HG03575 (cell line): ENCODE measurements around the gene MFRP.
A peak's percentile ranks its signal among the peaks of the same experiment; 100 is the strongest.
"Not testable (repeated sequence)": the region's sequence is repeated elsewhere in the genome, so short reads cannot be mapped to it uniquely, and the experiment has no call there.

ENCODE experiments used
- ATAC-seq: cut with Tn5 transposase; IDR thresholded peaks from one replicate; pipeline ENCODE4 v1.9.1; 2021; ENCODE audit not compliant: unreplicated experiment, insufficient number of reproducible peaks, low FRiP score; ENCODE audit errors: extremely low read depth

The MFRP gene

DNA sequence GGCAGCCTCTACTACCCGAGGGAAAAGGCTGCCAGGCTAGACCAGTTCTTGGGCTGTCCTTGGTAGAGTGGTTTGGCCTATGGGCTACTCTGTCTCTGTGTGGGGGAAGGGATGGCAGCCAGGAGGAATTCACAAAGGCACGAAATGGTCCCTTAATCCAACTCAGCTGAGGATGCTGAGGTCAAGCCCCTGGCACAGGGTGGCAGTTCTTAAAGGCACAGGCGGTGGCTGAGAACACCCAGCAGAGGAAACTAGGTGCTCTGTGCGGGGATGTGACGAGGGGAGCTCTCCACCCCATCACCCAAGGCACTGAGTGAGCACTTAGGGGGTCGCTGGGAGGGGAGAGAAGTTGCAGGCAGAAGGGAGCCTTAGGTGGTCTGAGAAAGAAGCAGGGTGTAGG is at the start of gene MFRP:
Gene MFRP (minus strand): TSS at position 101 of the 400 bp plus-strand sequence. CDS start 192 bp downstream, outside the sequence.
- no peak for ATAC-seq

DNA sequence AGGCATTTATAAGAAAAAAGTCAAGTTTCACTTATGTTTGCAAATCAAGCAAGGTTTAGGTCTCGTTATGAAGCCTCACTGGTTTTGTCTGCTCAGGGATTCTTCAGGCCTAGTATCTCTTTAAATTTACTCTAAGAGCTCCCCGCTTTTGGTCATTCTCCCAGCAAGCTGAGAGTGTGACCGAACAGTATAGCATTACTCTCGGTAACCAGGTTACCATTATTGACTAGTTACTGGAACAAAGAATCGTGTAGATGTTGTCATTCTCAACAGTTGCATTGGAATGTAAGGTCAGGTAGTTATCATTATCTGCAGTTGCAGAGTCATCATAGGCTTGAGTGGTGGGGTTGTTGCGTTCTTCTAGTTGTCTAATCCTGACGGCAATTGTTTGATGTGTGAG is 44.8 kb upstream of the MFRP start:
- ATAC-seq: no peak

DNA sequence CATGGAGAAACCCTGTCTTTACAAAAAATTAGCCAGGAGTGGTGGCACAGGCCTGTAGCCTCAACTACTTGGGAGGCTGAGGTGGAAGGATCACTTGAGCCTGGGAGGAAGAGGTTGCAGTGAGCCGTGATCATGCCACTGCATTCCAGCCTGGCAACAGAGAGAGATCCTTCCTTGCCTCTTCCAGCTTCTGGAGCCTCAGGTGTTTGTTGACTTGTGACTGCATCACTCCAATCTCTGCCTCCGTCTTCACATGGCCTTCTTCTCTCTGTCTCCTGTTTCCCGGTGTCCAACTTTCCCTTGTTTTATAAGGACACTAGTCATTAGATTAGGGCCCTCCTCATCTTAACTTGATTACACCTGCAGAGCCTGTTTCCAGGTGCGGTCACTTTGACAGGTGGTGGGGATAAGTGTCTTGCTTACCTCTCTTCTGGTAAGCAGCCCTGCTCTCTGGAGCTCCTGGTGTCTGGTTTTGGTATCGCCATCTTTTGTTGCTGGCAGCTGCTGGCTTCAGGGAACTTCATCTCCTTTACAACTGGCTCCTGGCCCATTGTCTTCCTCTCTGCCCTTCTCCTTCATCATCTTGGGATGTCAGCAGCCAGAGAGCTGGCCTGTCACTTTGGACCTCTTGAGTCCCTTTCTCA is 43.2 kb upstream of the MFRP start:
- no peak for ATAC-seq

DNA sequence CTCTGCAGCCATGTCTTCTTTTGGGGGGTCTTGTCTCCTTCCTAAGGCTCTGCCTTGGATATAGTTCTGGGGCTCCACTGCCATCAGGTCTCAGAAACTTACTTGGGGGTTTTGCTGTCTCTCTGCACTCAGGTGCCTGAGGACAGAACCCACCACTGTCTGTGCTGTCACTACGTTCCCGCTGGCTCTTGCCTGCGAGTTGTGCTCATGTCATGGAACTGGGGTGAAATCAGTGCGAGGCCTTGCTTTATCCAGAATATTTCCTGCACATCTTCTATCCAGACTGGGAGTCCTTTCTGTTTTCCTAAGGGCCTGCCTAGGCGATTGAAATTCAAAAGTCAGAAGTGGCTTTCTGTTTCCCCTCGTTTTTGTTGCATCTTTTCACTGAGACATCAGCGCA is 41.6 kb upstream of the MFRP start:
- no peak for ATAC-seq

DNA sequence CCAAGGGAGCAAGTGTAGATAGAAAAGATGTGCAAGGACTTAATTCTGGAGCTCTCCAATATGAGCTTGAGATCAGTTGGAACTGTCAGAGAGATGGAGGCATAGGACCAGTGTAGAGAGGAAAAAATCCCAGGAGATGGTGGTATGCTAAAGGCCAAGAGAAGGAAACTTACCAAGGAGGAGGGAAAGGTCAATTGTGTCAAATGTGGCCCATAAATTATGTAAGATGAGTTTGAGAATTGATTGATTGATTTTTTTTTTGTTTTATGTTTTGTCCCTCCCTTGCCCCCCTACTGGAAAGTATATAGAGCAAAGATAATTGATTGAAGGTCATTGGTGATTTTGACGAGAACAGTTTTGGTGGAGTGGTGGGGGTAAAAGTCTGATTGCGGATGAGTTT is 37.8 kb upstream of the MFRP start:
- ATAC-seq: no peak

DNA sequence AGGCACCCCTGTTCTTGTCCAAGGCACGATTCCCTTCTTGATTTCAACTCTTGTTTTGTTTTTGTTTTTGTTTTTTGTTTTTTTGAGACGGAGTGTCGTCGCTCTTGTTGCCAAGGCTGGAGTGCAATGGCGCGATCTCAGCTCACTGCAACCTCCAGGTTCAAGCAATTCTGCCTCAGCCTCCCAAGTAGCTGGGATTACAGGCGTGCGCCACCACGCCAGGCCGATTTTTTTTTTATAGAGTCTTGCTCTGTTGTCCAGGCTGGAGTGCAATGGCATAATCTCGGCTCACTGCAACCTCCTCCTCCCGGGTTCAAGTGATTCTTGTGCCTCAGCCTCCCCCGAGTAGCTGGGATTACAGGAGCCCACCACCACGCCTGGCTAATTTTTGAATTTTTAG is 36.0 kb upstream of the MFRP start:
- not testable (repeated sequence) for ATAC-seq

DNA sequence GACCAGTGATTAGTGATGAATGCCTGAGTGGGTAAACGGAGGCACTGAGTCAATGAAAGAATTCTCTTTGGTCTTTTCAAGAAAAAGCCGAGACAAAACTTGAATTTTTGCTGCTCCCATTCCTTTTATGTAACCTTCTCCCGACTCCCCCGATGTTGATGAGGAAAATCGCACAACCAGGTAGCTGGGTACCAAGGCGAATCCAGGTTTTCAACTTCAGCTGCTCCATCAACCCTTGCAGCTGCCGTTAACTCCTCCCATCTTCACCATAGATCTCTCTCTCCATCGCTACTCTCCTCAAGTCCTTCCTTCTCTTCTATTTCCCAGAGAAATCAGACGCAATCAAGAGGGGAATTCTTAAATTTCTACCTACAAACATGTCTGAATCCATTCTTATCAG is 35.6 kb upstream of the MFRP start:
- ATAC-seq: no peak

DNA sequence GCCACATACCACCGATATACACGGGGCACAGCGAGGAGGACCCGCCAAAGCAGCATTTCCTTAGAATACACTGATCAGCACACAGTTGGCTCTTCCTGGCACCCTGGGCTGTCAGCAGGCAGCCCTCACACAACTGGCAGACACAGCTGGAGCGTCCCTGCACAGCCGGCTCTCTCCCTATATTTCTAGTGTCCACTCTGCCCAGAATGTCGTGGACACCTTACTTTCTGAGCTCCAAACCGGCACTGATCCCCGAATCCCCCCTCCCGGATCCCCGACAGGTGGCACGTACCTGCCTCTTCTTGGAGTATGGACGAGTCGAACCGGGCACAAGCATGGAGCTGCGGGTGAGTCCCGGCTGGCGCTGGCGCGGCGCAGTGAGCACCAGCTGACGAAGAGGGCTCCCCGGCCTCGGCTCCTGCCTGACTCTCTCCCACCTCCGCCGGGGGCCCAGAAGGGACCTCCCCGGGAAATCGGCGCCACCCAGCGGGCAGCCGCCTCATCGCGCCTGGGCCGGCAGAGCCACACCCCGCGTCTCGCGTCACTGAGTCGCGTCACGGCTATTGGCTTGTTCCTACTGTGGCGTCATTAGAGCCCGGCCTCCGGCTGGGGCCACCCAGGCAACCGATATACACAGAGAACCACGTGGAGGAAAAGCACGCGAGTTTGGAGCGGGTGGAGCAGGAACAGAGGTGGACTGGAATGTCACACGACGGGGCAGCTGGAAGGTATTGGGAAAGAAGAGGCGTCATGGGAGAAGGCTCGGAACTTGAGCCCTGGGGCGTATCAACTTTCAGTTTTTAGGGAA is 34.9 kb upstream of the MFRP start, which contains the start of gene USP2:
Gene USP2 (minus strand): TSS at position 510 of the 808 bp plus-strand sequence. CDS start 8,210 bp downstream, outside the sequence.
- ATAC-seq: peak; percentile 61

DNA sequence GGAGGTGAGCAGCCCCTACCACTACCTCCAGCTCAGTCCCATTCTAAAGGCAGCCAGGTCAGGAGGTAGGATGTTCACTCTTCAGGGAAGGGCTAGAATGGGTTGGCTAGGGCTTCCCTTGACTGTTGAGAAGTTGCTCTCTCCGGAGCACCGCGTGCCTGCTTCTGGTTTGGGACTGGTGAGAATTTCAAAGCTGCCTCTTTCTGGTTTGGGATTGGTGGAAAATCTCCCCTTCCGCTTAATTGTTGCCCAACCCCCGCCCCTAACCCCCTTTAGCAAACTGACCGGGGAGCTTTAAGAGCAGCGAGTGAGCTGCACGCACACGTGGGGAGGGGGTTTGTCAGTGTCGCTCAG is 34.3 kb upstream of the MFRP start:
- ATAC-seq: no peak

DNA sequence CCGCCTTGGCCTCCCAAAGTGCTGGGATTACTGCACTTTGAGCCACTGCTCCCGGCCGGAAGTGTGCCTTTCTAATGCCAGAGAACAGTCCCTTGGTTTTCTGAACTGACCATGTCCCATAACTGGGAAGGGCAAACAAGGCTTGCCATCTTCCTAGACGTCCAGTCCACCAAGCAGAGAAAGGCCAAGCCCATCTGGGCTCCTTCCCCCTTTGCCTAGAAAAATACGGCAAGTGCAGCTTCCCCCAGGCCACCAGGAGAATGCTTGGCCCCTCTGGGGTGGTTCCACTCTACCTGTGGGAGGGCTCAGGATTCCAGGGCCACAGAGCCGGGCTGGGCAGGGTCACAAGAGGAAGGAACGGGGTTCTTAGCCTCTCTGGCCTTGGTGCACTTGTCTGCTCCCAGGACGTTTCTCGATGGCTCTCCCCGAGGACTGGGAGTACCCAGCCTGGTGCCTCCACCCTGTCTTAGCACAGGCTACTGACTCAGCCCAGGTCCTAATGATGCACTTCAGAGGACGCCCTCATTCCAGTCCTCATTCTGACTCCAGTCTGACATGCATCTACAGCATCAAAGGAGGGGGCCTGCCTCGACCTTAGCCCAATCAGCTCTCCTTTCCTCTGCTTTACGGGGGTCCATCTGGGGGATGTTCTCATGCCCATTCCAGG is 33.8 kb upstream of the MFRP start:
- ATAC-seq: no peak

DNA sequence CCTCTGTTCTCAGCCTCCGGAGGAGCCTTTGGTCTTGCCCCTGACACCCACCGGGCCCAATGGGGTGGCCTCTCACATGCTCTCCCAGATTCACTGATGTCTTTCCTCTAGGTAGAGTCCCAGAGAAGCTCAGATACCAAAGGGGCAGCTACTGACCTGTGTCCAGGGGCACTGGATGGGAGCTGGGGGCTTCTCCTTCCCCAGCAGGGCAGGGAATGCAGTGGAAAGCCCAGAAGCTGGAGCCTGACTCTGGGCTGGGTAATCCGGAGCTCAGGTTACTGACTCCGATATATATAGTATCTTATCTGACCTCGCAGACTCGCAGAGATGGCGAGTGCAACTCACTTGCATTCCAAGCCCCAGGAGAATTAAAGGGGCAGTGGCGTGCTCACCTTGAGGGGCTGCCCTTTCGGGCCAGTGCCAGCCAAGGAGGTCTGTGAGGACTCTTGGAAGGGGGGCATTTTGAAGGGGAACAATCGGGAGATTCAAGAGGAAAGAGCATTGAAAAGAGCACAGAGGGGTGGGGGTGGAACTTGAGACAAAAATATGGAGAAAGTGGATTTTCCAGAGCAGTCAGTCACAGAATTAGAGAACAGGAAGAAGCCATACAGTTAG is 32.5 kb upstream of the MFRP start:
- no peak for ATAC-seq

DNA sequence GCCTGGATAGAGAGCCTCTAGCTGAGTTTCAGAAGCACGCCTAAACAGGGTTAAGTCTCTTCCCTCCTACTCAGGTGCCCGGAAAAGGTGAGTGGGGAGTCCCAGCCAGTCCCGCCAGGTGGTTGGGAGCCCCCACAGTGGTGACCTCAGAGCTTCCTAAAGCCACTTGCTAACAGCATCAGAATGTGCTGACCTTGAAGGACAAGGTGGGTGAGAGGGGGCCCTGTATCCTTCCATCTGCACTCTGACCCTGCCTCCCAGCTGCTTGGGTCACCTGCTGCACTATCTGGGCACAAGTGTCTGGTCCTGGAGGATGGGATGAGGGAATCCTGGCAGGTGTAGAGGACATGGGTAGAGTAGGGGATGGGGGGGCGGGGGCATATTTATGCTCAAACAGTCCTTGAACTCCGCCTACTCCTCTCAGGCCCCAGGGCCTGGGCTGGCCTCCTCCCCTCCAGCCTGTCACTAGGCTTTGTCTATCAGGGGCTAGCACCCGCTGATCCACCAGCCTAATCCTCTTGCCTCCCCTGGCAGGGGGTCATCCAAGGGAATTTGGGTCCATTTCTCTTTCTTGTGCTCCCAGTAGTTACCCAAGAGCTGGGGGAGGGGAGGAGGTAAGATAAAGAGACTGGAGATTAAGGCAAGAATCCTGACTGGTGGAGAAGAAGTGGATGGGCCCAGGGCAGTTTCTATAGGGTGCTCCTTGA is 31.6 kb upstream of the MFRP start:
- ATAC-seq: no peak

DNA sequence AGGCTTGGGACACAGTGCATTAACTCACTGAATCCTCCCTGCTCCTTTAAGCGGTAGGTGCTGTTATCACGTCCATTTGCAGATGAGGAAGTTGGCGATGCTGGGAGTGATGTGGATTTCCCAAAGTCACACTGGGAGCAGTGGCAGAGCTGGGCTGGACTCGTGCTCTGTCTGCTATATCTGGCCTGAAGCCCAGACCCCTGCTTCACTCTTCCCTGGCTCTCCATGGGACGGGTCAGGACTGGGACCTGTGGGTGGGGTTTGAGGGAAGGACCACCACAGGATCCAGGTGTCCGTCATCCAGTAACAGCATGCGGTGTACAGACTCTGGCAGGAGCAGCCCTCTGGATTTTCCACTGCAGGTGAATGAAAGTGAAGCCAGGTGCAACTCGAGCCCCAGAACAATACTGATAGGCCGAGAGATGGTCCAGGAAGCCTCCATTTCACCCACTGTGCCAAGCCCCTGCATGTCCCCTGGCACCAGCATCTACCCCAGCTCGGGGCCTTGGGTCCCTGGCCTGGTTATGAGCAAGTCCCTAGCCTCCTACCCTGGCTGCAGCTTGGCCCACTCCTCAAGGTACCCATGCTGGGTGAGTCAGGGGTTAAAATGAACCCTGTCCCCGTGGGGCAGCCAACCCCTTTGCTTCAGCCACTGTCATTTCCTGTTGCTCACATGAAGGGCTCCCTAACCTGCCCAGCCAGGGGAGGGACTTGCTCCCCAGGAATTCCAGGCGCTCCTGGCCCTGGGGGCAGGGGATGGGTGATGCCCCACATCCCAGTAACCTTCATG is 30.8 kb upstream of the MFRP start:
- no peak for ATAC-seq

DNA sequence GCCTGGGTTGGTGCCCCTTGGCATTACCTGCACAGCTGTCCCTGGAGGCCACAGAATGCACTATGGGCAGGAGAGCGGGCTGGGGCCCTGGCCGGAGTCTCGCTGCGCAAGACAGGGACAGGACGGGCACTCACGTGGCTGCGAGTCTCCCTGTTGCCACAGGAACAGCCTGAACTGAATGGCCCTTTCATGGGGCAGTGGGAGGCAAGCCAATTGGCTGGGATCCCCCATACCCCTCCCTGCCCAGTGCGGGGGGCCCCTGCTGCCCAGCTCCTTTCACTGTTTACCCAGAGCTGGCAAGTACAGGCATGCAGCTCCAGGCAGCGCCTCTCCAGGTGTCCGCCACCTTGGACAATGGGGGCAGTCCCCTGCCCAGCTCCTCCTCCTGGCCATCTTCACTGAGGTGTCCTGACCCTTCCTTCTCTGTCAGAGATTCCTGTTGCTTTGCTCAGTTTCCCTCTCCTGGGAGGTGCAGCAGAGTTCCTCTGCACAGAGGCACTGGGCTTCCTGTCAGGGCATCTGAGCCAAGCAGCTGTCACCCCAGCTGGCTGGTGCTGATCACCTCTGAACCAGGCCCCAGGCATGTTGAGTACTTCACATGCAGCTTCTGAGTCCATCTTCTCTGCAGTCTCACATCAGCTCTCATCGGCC is 29.8 kb upstream of the MFRP start:
- no peak for ATAC-seq

DNA sequence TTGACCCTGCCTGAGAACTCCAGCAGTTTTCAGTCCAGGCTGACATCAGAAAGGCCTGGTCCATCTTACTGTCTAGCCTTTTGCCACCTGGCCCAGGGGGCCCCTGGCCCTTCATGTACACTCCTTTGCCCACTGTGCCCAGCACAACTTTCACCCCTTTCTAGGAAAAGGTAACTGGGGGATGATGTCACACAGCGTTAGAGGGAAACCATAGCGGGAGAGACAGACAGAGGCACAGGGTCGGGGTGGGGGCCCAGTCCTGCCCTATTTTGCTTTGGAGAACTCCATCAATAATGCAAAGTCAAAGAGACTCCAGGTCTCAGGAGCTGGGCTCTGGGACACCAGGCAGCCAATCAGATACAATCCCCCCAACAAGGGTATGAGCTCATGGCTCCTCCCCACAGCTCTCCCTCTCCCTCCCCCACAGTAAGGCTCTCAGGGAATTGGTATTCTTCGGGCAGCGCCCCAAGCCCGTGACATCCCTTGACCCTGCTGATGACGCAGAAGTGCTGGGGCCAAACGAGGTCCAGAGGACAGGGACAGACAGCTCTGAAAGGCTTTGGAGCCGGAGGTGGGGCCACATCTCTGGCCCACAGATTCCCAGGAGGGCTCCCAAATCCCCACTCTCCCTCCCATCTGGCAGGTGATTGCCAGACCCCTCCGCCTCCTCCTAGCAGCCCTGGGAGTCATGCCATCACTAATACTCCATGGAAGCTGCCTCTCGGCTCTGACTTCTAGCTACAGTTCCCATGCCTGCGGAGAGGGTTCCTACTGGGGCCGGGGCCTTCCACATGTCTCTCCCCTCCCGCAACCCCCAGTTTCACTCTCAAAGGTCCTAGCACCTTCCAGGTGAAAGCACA is 29.1 kb upstream of the MFRP start:
- no peak for ATAC-seq

DNA sequence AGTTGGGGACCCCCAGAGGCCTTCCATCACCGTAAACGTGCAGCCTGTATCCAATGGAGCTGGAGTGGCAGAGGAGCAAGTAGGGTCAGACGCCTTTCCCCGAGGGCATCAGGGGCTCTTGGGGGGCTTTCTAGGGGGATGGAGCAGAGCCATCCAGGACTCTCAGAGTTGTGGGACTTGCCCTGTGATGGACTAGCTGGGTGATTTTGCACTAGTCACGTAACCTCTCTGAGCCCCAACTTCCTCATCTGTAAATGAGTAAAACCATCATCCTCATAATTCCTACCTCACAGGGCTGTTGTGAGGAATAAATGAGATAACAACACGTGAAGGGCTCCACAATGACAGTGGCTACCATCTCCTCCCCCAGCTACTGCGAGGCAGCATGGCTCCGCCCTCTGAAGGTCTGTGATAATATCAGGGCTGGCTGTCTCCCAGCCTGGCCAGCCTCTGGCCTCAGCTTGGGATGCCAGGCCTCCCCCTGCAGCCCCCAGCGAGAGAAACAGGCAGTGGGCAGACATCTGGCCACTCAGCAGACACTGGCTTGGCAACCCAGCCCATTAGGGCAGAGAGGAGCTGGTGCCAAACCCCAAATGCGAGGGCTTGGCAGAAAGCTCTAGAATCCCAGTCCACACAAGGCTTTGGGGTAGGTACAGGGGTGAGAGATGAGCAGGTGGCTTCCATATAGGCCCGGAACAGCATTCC is 28.3 kb upstream of the MFRP start:
- ATAC-seq: no peak
